Vagina (tissue), 2 donors: ENCODE results near the gene HMMR.

Experiments used
- POLR2A ChIP-seq, 2 donors: fragments of 450-650 bp; IDR thresholded peaks; one replicate each; pipeline ENCODE4 v1.6.1; 2017; ENCODE audit warnings: antibody characterized with exemption in 2 of 2, mild to moderate bottlenecking in 2 of 2, moderate library complexity in 2 of 2
- POLR2AphosphoS5 ChIP-seq, 2 donors: sonication (generic); formaldehyde crosslinking; IDR thresholded peaks; one replicate each; pipeline ENCODE4 v1.9.0; 2017; ENCODE audit warnings: antibody characterized with exemption in 2 of 2, mild to moderate bottlenecking in 2 of 2, low read depth in 1 of 2; ENCODE audit not compliant: insufficient read depth in 1 of 2
- TF ChIP-seq, protein P1 (sequence below), 3 experiments: fragments of 450-650 bp in 2 of 3; fragments of 200-600 bp in 1 of 3; sonication (generic) in 1 of 3; IDR thresholded peaks; one replicate each; pipeline ENCODE4 v1.5.1; 2017 to 2019; ENCODE audit warnings: antibody characterized with exemption in 3 of 3, mild to moderate bottlenecking in 2 of 3, moderate library complexity in 2 of 3

DNA sequence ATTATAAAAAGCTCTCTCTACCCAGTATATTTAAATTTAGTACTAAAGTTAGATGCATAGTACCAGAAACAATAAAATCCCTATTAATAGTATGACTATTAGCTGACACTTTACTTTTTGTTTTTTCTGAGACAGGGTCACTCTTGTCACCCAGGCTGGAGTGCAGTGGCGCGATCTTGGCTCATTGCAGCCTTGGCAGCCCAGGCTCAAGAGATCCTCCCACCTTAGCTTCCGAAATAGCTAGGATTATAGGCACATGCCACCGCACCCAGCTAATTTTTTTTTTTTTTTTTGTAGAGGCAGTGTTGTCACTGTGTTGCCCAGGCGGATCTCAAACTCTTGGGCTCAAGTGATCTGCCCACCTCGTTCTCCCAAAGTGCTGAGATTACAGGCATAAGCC, 15.1 kb upstream of the HMMR start:
- TF ChIP-seq POLR2AphosphoS5 (IDR thresholded peaks at IDR 0.05; ENCODE audit: insufficient read depth in 1 of 2, low read depth in 1 of 2) (no peak), POLR2A (IDR thresholded peaks at IDR 0.05) (no peak)
- TF ChIP-seq, protein P1, sequence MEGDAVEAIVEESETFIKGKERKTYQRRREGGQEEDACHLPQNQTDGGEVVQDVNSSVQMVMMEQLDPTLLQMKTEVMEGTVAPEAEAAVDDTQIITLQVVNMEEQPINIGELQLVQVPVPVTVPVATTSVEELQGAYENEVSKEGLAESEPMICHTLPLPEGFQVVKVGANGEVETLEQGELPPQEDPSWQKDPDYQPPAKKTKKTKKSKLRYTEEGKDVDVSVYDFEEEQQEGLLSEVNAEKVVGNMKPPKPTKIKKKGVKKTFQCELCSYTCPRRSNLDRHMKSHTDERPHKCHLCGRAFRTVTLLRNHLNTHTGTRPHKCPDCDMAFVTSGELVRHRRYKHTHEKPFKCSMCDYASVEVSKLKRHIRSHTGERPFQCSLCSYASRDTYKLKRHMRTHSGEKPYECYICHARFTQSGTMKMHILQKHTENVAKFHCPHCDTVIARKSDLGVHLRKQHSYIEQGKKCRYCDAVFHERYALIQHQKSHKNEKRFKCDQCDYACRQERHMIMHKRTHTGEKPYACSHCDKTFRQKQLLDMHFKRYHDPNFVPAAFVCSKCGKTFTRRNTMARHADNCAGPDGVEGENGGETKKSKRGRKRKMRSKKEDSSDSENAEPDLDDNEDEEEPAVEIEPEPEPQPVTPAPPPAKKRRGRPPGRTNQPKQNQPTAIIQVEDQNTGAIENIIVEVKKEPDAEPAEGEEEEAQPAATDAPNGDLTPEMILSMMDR (IDR thresholded peaks at IDR 0.05), result no peak
